NCI-H128 (cell line): ENCODE results near the gene ZMYND8.

ENCODE experiments used
- DNase-seq: peaks from one replicate; lab custom pipeline; 2025; ENCODE audit not compliant: unreplicated experiment; lab: John Stamatoyannopoulos, UW

Gene ZMYND8

DNA sequence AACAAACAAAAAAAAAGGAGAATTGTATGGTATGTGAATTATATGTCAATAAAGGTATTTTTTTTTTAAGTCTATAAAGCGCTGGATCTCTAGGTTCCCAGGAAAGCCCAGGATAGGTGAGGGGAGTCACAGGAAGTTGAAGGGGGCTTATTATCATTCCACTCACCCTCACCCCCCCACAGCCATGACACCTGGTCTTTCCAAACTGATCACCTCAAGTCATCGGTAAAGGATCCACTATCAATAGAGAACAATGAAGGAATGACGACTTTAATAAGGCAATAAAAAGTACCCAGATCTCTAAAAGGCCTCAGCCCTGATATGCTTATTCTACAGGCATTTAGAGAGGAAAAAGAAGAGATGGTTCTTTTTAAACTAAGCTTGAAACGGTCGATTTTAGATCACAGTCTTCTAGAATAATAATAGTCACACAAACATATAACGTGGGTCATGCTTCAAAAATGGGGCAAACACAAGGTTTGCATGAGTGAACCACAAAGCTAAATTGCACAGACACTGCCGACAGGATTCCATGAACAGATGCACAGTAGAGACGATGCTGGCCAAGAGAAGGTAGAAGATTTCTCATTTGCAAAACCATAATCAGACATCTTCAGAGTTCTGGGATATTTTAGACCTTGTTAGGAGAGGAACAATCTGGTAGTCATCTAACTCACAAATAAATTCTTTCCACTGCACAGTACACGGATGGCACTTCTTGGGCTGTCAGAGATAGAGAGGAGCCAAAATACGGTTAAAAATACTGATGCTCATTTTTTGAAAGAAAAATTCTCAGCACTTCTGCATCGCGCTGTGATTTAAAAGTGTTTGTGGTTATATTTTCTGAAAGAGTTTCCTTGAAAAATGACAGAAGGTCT is 21.0 kb downstream of the ZMYND8 start:
- no peak for DNase-seq

- DNase-seq = no peak
Observed at GRCh38 chr20:47334022-47334551, 22.4 kb downstream of the ZMYND8 start.

GRCh38 chr20:47332381-47333206 is 23.9 kb downstream of the ZMYND8 start:
- DNase-seq = no peak

- no peak for DNase-seq
Observed at GRCh38 chr20:47330933-47331708, 25.4 kb downstream of the ZMYND8 start.

DNA sequence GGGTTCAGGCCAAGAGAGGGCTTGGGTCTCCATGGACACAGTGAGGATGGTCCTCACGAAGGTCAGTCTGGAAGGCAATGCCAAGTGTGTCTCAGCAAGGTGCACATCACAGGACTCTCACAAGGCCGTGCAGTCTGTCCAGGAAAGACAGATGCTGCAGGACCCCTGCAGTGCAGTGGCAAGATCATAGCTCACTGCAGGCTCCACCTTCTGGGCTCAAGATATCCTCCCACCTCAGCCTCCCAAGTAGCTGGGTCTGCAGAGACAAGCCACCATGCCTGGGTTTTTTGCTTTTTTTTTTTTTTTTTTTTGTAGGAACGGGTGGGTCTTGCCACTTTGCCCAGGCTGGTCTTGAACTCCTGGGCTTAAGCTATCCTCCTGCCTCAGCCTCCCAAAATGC is 26.4 kb downstream of the ZMYND8 start:
- DNase-seq = no peak

DNA sequence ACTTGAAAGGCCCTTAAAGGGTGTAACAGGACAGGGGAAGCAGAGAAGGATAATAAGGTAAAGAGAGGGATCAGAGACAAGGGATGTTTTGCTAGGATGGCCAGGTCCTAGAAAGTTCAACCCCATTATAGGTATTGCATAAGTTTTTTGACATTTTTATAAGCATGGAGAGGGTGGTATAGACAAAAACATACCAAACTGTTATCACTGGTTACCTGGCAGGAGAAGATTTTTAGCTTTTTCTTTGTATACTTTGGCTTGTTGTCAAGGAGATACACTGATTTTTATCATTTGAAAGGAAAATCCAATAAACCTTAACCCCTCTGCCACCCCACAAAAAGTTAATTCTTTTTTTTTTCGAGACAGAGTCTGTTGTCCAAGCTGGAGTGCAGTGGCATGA is 28.4 kb downstream of the ZMYND8 start:
- DNase-seq = no peak

GRCh38 chr20:47327711-47328110 is 28.8 kb downstream of the ZMYND8 start:
- DNase-seq = no peak

DNA sequence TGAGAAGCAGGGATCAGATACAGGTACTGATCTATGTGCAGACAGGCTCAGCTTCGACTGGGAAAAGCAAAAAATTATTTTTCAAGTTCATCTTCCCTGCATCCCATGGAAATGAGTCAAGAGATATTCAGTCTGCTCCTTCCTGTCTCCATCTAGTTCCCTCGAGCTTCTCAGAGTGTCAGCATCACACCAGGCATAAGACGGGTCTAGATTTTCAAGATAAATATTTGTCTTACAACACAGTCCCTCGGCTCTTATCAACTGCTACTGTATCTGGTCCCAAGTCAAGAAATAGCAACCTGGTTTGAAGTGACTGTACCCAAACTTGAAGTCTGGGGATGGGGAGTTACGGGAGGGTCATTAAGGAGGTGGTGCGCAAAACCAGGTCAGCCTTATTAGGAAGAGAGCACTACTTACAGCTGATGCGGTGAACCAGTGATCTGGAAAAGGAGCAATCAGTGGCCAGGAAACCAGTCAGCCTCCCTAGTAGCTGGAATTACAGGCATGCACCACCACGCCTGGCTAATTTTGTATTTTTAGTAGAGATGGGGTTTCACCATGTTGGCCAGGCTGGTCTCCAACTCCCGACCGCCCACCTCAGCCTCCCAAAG is 29.7 kb downstream of the ZMYND8 start:
- DNase-seq = no peak

DNA sequence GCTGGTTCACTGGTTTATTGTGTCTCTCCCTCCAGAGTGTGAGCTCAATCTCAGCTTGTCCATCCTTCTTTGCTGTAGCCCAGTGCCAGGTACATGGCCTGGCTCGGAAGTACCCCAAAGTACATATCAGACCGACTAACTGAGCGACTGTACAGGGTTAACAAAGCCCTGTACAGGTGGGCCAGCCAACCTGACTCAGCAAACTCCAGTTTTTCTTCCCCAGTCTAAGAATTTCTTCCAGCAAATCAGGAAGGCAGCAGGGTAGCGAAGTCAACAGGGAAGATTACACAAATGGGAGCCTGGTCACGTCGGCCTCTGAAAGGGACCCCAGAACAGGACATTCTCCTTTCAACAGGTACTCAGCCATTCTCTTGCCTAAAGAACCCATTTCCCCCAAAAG is 31.3 kb downstream of the ZMYND8 start:
- no peak for DNase-seq

GRCh38 chr20:47320990-47321805 is 35.3 kb downstream of the ZMYND8 start:
- no peak for DNase-seq

- no peak for DNase-seq
Observed at GRCh38 chr20:47319517-47320252, 36.8 kb downstream of the ZMYND8 start.

- no peak for DNase-seq
Observed at GRCh38 chr20:47318586-47319516, 37.6 kb downstream of the ZMYND8 start.

GRCh38 chr20:47318027-47318585 is 38.4 kb downstream of the ZMYND8 start:
- no peak for DNase-seq

GRCh38 chr20:47317127-47317895 is 39.2 kb downstream of the ZMYND8 start:
- DNase-seq = no peak

DNA sequence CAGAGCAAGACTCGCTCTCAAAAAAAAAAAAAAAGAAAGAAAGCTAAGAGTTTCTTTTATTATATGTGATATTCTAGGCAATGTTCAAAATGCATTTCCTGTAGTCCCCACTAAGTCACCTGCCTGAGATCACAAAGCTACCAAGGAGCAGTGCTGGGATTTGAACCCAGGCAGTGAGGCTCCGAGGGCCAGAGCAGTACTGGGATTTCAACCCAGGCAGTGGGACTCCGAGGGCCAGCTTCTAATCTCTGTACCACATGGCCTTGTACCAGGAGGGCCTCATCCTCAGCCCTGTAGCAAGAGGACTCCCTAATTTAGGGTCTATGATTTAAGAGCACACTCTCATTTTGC is 39.7 kb downstream of the ZMYND8 start:
- no peak for DNase-seq

DNA sequence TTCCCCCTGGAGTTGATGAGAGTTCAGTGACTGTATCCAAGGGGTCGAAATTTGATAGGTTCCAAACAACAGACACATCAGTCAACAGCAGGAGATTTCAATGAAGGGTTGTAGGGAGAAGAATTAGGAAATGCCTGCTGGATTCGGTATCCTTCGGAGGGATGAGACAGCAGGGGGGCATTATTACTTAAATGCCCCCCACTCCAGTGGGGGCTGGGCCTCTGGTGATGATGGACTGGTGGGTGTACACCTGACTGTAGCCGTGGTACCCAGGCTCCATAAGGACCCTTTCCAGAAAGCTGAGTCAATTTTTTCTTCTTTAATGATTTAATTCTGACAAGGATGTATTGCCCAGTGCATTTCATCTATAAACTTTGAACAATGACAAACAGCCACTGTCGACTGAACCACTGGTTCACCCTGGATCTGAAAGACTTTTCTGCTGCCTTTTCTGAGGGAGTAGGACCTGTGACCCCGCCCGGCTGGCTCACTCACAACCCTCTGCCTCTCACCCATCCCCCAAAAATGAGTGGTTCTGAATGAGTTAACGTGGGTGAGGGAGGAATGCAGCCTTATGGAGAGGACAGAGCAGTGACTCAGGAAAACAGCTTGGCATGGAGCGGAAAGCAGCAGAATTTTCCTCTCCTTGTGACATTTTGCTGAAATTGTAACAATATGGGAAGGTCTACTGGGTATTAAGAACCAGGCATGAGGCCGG is 41.0 kb downstream of the ZMYND8 start:
- peak; percentile 66 for DNase-seq
